HL-60/S4 (cell line): ENCODE measurements around the gene RNGTT.

Experiments used
- in situ Hi-C: fragments of 300-500 bp; cut with MboI; formaldehyde crosslinking; loops from 2 replicates; pipeline ENCODE4 v1.14.3; 2022; ENCODE audit warnings: low sequenced_read_pairs

The RNGTT gene

DNA sequence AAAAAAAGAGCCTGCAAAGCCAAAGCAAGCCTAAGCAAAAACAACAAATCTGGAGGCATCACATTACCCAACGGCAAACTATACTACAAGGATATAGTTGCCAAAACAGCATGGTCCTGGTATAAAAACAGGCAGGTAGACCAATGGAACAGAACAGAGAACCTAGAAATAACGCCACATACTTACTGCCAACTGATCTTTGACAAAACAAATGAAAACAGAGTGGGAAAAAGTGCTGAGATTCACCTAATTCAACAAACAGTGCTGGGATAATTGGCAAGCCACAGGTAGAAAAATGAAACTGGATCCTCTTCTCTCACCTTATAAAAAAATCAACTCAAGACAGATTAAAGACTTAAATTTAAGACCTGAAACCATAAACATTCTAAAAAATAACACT lies 291.8 kb downstream of the RNGTT start:
- in situ Hi-C loops = no loop called here

GRCh38 chr6:88670369-88670768 lies 293.0 kb downstream of the RNGTT start:
- in situ Hi-C loops = no loop called here

GRCh38 chr6:88669475-88669874 lies 293.9 kb downstream of the RNGTT start:
- in situ Hi-C loops = no loop called here

DNA sequence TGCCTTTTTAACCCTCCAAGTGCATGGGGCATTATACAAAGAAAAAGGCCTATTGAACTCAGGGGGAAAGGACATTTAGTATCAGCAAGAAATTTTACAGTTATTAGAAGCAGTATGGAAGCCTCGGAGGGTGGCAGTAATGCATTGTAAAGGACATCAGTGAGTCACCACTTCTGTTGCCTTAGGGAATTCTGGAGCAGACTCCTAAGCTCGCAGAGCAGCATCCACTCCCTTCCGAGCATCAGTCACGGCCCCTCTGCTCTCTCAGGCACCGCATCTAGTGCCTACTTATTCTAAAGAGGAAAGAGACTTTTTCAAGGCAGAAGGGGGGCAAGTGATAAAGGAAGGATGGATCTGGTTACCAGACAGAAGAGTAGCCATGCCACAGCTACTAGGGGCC lies 296.5 kb downstream of the RNGTT start:
- in situ Hi-C loops = no loop called here

DNA sequence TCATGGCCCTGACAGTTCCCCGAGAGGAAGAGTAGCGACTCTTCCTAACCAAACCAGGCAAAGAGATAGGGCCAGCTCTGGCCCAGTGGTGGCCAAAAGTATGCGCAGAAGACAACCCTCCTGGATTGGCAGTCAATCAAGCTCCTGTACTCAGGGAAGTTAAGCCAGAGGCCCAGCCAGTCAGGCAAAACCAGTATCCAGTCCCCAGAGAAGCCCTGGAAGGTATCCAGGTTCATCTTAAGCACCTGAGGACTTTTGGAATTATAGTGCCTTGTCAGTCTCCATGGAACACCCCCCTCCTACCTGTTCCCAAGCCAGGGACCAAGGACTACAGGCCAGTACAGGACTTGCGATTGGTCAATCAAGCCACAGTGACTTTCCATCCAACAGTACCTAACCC lies 298.3 kb downstream of the RNGTT start:
- in situ Hi-C loops = no loop called here

DNA sequence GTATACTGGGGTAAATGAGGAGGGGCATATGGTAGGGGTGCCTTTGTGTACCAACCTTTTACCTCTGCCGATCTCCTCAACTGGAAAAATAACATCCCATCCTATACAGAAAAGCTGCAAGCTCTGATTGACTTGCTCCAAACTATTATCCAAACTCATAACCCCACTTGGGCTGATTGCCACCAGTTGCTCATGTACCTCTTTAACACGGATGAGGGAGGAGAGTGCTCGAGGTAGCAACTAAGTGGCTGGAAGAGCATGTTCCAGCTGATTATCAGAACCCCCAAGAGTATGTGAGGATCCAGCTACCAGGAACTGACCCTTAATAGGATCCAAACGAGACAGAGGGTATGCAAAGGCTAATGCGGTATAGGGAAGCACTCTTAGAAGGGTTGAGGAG lies 299.6 kb downstream of the RNGTT start:
- in situ Hi-C loops = no loop called here

- in situ Hi-C loops = no loop called here
These were observed 300.7 kb downstream of the RNGTT start for GRCh38 chr6:88662653-88663174.

DNA sequence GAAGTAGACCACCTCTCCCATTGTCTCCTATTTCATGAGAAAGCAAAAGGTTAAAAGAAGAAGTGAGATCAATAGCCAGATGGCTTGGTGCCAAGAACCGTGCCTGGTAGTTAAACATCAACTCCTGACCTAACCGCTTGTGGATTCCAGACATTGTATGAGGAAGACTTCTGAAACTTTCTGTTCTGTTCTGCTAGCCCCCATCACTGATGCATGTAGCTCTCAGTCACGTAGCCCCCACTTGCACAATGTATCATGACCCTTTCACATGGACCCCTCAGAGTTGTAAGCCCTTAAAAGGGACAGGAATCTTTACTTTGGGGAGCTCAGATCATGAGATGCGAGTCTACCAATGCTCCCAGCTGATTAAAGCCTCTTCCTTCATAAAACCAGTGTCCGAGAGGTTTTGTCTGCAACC lies 301.2 kb downstream of the RNGTT start:
- in situ Hi-C loops = no loop called here

DNA sequence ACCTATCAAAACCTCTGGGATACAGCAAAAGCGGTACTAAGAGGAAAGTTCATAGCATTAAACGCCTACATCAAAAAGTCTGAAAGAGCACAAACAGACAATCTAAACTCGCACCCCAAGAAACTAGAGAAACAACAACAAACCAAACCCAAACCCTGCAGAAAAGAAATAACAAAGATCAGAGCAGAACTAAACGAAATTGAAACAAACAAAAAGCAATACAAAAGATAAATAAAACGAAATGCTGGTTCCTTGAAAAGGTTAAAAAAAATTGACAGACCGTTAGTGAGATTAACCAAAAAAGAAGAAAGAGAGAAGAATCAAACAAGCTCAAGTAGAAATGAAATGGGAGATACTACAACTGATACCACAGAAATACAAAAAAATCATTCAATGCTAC lies 302.3 kb downstream of the RNGTT start:
- in situ Hi-C loops = no loop called here

DNA sequence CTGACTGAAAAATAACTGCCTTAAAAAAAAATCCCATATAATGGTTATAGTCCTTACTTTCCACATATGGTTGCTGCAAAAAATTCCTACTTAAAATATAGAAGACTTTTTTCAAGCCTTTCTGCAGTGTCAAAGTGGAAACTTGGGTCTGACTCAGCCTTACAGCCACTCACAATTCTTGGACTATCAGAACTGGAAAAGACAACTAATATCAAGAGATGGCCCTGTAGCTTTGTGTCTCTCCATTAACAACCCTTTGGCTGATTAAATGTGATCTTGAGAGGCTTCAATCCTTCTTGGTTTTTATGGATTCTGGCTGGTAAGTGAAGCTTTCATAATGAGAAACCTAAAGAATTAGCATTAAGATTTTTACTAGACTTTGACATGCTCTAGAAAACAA lies 307.8 kb downstream of the RNGTT start:
- in situ Hi-C loops = no loop called here

GRCh38 chr6:88653936-88654335 lies 309.5 kb downstream of the RNGTT start:
- in situ Hi-C loops = no loop called here

- in situ Hi-C loops = no loop called here
These were observed 312.0 kb downstream of the RNGTT start for GRCh38 chr6:88651400-88651799.

GRCh38 chr6:88650979-88651378 lies 312.4 kb downstream of the RNGTT start:
- in situ Hi-C loops = no loop called here

- in situ Hi-C loops = no loop called here
These were observed 313.3 kb downstream of the RNGTT start for GRCh38 chr6:88650029-88650619.

DNA sequence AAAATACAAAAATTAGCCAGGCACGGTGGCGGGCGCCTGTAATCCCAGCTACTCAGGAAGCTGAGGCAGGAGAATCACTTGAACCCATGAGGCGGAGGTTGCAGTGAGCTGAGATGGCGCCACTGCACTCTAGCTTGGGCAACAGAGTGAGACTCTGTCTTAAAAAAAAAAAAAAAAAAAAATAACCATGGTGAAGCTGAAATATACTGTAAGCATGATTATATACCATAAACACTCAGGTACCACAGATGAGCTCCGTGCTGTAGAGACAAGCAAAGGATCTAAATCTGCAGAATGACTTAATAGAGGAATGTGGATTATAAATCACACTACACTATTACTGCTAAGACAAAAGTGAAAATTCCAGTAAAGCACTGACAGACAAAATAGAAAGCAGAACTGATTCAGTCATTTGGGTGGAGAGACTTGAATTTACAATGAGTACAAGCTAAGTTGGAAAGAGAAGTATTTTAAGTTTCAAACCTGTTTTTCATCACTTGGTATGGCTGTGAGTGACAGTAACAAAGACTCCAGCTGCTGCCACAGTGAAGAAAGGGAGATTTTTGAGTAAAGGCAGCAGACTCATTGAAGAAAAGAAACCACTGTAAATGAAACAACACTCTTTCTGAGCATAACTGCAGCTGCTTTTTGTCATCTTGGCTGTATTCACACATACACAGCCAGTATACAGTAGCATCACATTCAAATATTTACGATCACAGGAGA lies 322.1 kb downstream of the RNGTT start:
- in situ Hi-C loops = no loop called here

GRCh38 chr6:88637761-88638545 lies 325.5 kb downstream of the RNGTT start:
- in situ Hi-C loops = no loop called here

DNA sequence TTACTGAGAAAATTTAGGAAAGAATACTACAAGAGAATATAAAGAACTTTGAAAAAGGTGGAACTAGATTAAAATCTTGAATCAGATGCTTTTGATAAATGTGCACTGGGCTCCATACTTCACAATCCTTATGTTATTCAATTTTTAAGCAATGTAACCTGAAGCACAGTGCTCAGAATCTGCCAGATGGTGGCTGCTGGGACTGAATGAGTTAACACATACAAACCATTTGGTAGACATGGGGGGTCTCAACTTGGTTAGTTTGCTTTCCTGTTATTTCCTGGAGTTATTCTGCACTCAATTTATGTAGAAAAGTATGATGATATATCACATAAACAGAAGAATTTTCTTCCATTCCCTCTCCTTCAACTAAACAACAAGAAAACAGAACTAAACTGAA lies 326.5 kb downstream of the RNGTT start:
- in situ Hi-C loops = no loop called here

GRCh38 chr6:88633782-88634181 lies 329.6 kb downstream of the RNGTT start:
- in situ Hi-C loops = no loop called here

- in situ Hi-C loops = no loop called here
These were observed 331.6 kb downstream of the RNGTT start for GRCh38 chr6:88631830-88632229.

- in situ Hi-C loops = no loop called here
These were observed 333.5 kb downstream of the RNGTT start for GRCh38 chr6:88629838-88630494.

- in situ Hi-C loops = no loop called here
These were observed 337.0 kb downstream of the RNGTT start for GRCh38 chr6:88626460-88626859.
